B cell (primary cell): Measurements from ENCODE around the gene CRYBG3. TPM values are rescaled to one million over a fixed set of nuclear protein-coding genes. Genes with fewer than 3 reads are reported as not detected.

Experiments
- ATAC-seq: fragments of 200-7000 bp; cut with Tn5 transposase; one replicate; pipeline ENCODE4 v1.10.0; 2021; ENCODE audit warnings: low read depth, mild to moderate bottlenecking, moderate number of reproducible peaks, moderate library complexity
- CTCF ChIA-PET: fragments of 350-600 bp; sonication (Branson Sonifier 250); formaldehyde crosslinking; loops from one replicate; lab custom pipeline; 2021; ENCODE audit warnings: antibody characterized with exemption, inconsistent platforms; lab: Charles Lee
- POLR2A ChIA-PET: fragments of 350-600 bp; sonication (Branson Sonifier 250); formaldehyde crosslinking; loops from one replicate; lab custom pipeline; 2021; ENCODE audit warnings: antibody characterized with exemption; lab: Charles Lee
- DNase-seq: peaks from one replicate; pipeline ENCODE4 v3.0.0; 2013
- H2AFZ ChIP-seq: 2 replicates; pipeline ENCODE4 v1.6.1; 2012; ENCODE audit warnings: mild to moderate bottlenecking, low read depth, low read length; ENCODE audit not compliant: insufficient read depth, poor library complexity, severe bottlenecking
- H3K27ac ChIP-seq, 2 donors: 1 replicate in 1 of 2; 2 replicates in 1 of 2; pipeline ENCODE4 v1.5.1; 2012 to 2013; ENCODE audit warnings: low read length in 2 of 2, mild to moderate bottlenecking in 2 of 2, moderate library complexity in 1 of 2
- H3K27me3 ChIP-seq, 4 experiments: fragments of 200-600 bp in 1 of 4; sonication (generic) in 1 of 4; replicated peaks in 1 of 4; 1 replicate in 2 of 4; 2 replicates in 2 of 4; pipeline versions ENCODE4 v1.6.1 to v1.7.0; 2013 to 2016; ENCODE audit warnings: low read length in 3 of 4, mild to moderate bottlenecking in 2 of 4, mixed read lengths in 1 of 4, moderate library complexity in 1 of 4; ENCODE audit not compliant: insufficient read depth in 4 of 4, control insufficient read depth in 3 of 4; ENCODE audit errors: control extremely low read depth in 1 of 4
- H3K36me3 ChIP-seq, 2 experiments: replicated peaks in 1 of 2; 1 replicate in 1 of 2; 2 replicates in 1 of 2; pipeline versions ENCODE4 v1.6.1 to v1.7.1; 2013; ENCODE audit warnings: low read length in 1 of 2; ENCODE audit not compliant: insufficient read depth in 2 of 2, control insufficient read depth in 1 of 2; ENCODE audit errors: control extremely low read depth in 1 of 2, extremely low read depth in 1 of 2
- H3K4me1 ChIP-seq, 2 donors: fragments of 200-600 bp in 1 of 2; sonication (generic) in 1 of 2; 1 replicate in 1 of 2; 2 replicates in 1 of 2; pipeline versions ENCODE4 v1.5.1 to v1.6.1; 2013 to 2017; ENCODE audit warnings: low read length in 2 of 2; ENCODE audit not compliant: control insufficient read depth in 2 of 2, insufficient read depth in 2 of 2
- H3K4me2 ChIP-seq: replicated peaks from 2 replicates; pipeline ENCODE3; 2012; ENCODE audit warnings: mild to moderate bottlenecking, low read depth, low read length; ENCODE audit not compliant: poor library complexity, severe bottlenecking
- H3K4me3 ChIP-seq, 5 experiments: fragments of 200-600 bp in 1 of 5; sonication (generic) in 1 of 5; 1 replicate in 3 of 5; 2 replicates in 2 of 5; pipeline versions ENCODE4 v1.5.1 to v1.7.0; 2011 to 2016; ENCODE audit warnings: low read length in 4 of 5, mild to moderate bottlenecking in 4 of 5, low read depth in 2 of 5, control low read depth in 1 of 5, moderate library complexity in 1 of 5; ENCODE audit not compliant: insufficient read depth in 1 of 5; ENCODE audit errors: control extremely low read depth in 1 of 5, extremely low read depth in 1 of 5
- H3K79me2 ChIP-seq: fragments of 200-600 bp; sonication (generic); one replicate; pipeline ENCODE4 v1.6.0; 2016; ENCODE audit warnings: low read length; ENCODE audit not compliant: control insufficient read depth, insufficient read depth
- H3K9ac ChIP-seq: fragments of 200-600 bp; sonication (generic); 2 replicates; pipeline ENCODE4 v1.6.1; 2017; ENCODE audit warnings: mild to moderate bottlenecking, low read length, moderate library complexity
- H3K9me3 ChIP-seq, 3 donors: one replicate each; pipeline versions ENCODE4 v1.6.1 to v1.7.1; 2013; ENCODE audit warnings: low read length in 2 of 3; ENCODE audit not compliant: control insufficient read depth in 2 of 3, insufficient read depth in 1 of 3; ENCODE audit errors: control extremely low read depth in 1 of 3
- H4K20me1 ChIP-seq: 2 replicates; pipeline ENCODE4 v1.6.0; 2012; ENCODE audit warnings: mild to moderate bottlenecking, low read length; ENCODE audit not compliant: insufficient read depth, control insufficient read depth, poor library complexity, severe bottlenecking
- H3K27ac Mint-ChIP-seq: one replicate; pipeline ENCODE4 v1.8.0; 2021; ENCODE audit warnings: mixed read lengths
- H3K27me3 Mint-ChIP-seq: one replicate; pipeline ENCODE4 v1.8.0; 2021; ENCODE audit warnings: mixed read lengths
- H3K4me1 Mint-ChIP-seq: one replicate; pipeline ENCODE4 v1.8.0; 2021; ENCODE audit warnings: mixed read lengths
- H3K4me3 Mint-ChIP-seq: one replicate; pipeline ENCODE4 v1.8.0; 2021; ENCODE audit warnings: mixed read lengths
- H3K9me3 Mint-ChIP-seq: one replicate; pipeline ENCODE4 v1.8.0; 2022; ENCODE audit warnings: mixed read lengths; ENCODE audit not compliant: insufficient read depth
- EZH2 ChIP-seq: IDR thresholded peaks from 2 replicates; pipeline ENCODE4 v1.6.1; 2012; ENCODE audit warnings: borderline replicate concordance, low read depth, mild to moderate bottlenecking, moderate library complexity, low read length; ENCODE audit not compliant: insufficient read depth, poor library complexity, severe bottlenecking
- WGBS: methylation state at CpG from one replicate; pipeline ENCODE4 v1.1.5; 2013; ENCODE audit warnings: missing lambda C conversion rate; ENCODE audit not compliant: insufficient coverage; 5-methylcytosine and 5-hydroxymethylcytosine counted together
- intact Hi-C: fragments of 100-400 bp; cut with micrococcal nuclease; formaldehyde crosslinking; loops from one replicate; pipeline ENCODE4 v1.10.0; 2022
- polyA plus RNA-seq: library from polyadenylated mRNA; depleted of rRNA; stranded (reverse); fragments of >200 nt; gene quantifications from 2 replicates; pipeline ENCODE4 v1.2.3, GENCODE V29; 2012
- total RNA-seq, 2 donors: library from RNA; stranded (reverse); fragments of 120-200 nt in 1 of 2; gene quantifications; 1 replicate in 1 of 2; 2 replicates in 1 of 2; pipeline versions ENCODE4 v1.2.3 to v1.2.4, GENCODE V29; 2013 to 2022
- TF ChIP-seq, protein P1 (sequence below): fragments of 200-600 bp; IDR thresholded peaks from one replicate; pipeline ENCODE4 v1.8.0; 2022; ENCODE audit warnings: antibody characterized with exemption, mild to moderate bottlenecking

The CRYBG3 gene
- total and polyA plus RNA-seq, 2 donors (not counting 1 experiment from before 2014, with no cell fraction given): 2.2 to 3.0 TPM

DNA sequence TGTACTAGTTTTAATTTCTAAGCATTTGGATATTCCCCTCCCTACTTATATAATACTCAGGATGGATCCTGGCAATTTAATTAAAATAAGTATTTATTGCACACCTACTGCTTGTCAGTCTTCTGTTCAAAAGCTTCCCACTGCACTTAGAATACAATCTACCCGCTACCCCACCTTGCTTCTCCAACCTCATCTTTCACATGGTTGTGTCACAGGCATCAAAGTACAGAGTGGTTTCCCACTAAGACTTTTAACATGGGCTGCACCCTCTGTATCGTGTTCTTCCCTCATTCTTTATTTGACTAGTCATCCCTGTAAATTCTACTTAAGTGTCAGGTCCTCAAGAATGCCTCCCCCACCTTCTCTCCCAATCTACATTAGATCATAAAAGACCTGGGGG lies 115.4 kb downstream of the CRYBG3 start:
- ATAC-seq (no peak), DNase-seq (no peak)
- TF ChIP-seq, protein P1, sequence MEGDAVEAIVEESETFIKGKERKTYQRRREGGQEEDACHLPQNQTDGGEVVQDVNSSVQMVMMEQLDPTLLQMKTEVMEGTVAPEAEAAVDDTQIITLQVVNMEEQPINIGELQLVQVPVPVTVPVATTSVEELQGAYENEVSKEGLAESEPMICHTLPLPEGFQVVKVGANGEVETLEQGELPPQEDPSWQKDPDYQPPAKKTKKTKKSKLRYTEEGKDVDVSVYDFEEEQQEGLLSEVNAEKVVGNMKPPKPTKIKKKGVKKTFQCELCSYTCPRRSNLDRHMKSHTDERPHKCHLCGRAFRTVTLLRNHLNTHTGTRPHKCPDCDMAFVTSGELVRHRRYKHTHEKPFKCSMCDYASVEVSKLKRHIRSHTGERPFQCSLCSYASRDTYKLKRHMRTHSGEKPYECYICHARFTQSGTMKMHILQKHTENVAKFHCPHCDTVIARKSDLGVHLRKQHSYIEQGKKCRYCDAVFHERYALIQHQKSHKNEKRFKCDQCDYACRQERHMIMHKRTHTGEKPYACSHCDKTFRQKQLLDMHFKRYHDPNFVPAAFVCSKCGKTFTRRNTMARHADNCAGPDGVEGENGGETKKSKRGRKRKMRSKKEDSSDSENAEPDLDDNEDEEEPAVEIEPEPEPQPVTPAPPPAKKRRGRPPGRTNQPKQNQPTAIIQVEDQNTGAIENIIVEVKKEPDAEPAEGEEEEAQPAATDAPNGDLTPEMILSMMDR: no peak
- H3K9me3 ChIP-seq: no peaks in the 10 kb centered on the region
- intact Hi-C loops: no loop called here
- H3K4me3 ChIP-seq: no peak overlapping the region
- Mint-ChIP-seq H3K9me3 (no peaks in the 10 kb centered on the region), H3K27me3 (no peaks in the 10 kb centered on the region), H3K4me3 (no peak overlapping the region), H3K4me1 (no peaks in the 10 kb centered on the region), H3K27ac (no peak overlapping the region)
- no peak overlapping the region for H3K9ac ChIP-seq
- H3K4me1 ChIP-seq: no peaks in the 10 kb centered on the region
- no peaks in the 10 kb centered on the region for H4K20me1 ChIP-seq
- peaks cover 0 to 2% of the 10 kb centered on the region in 2 experiments for H3K36me3 ChIP-seq
- WGBS: 91% methylated on average over 1 of the region's 2 CpGs
- no peak overlapping the region for H3K4me2 ChIP-seq
- ChIA-PET CTCF (interaction anchor here (0.7 kb wide), 1 partner anchor 187 kb away, joined by 3 read pairs; no protein-coding TSS in a partner anchor), POLR2A (no interaction called here)
- no peaks in the 10 kb centered on the region for H3K27me3 ChIP-seq
- no peak overlapping the region for H3K27ac ChIP-seq
- no peaks in the 10 kb centered on the region for H3K79me2 ChIP-seq
- H2AFZ ChIP-seq: no peak overlapping the region

DNA sequence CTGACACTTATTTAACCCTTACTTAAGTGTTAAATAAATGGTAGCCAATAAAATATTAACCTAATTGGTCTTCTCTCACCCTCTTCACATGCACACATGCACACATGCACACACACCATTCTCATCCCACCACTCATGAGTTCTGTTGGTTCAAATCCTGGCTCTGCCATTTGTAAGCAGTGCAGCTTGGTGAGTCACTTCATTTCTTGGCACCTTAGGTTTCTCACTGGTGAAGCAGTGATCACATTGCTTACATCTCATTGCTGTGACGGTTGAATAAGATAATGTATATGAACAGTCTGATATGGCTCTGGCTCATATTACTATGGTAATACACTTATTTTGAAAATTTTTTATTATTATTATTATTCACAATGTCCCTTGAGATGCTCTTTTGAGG lies 116.6 kb downstream of the CRYBG3 start:
- no peak overlapping the region for H2AFZ ChIP-seq
- Mint-ChIP-seq H3K27me3 (no peaks in the 10 kb centered on the region), H3K4me1 (no peaks in the 10 kb centered on the region), H3K27ac (no peak overlapping the region), H3K9me3 (no peaks in the 10 kb centered on the region), H3K4me3 (no peak overlapping the region)
- H3K79me2 ChIP-seq: no peaks in the 10 kb centered on the region
- CTCF ChIA-PET: no interaction called here
- no peak for TF ChIP-seq EZH2
- TF ChIP-seq, protein P1: no peak
- no peak overlapping the region for H3K27ac ChIP-seq
- no peaks in the 10 kb centered on the region for H3K27me3 ChIP-seq
- no peak overlapping the region for H3K4me2 ChIP-seq
- H3K9me3 ChIP-seq: no peaks in the 10 kb centered on the region
- intact Hi-C loops: no loop called here
- no peaks in the 10 kb centered on the region for H3K4me1 ChIP-seq
- POLR2A ChIA-PET: no interaction called here
- H3K4me3 ChIP-seq: no peak overlapping the region
- ATAC-seq (no peak), DNase-seq (no peak)
- peaks cover 2 to 9% of the 10 kb centered on the region in 2 experiments for H3K36me3 ChIP-seq
- WGBS: no CpG with 5 or more reads among the region's 1 CpG
- no peaks in the 10 kb centered on the region for H4K20me1 ChIP-seq
- H3K9ac ChIP-seq: no peak overlapping the region
